HCT116 (cell line): ENCODE measurements around the gene ARHGAP35.

Source experiments
- CEBPB ChIP-seq: IDR thresholded peaks from 2 replicates; pipeline ENCODE4 v1.6.1; 2012; ENCODE audit warnings: low read depth
- CTCF ChIP-seq, 3 experiments: fragments of 200-600 bp in 1 of 3; sonication (generic) in 1 of 3; IDR thresholded peaks in 2 of 3; conservative IDR thresholded peaks in 1 of 3; 2 replicates each; pipeline ENCODE4 v1.5.1; 2012 to 2017; ENCODE audit warnings: low read depth in 2 of 3, low read length in 2 of 3, antibody characterized with exemption in 1 of 3, borderline replicate concordance in 1 of 3, control low read depth in 1 of 3, mild to moderate bottlenecking in 1 of 3, mixed read lengths in 1 of 3, mixed run types in 1 of 3, moderate library complexity in 1 of 3; ENCODE audit not compliant: insufficient read depth in 1 of 3
- EZH2 ChIP-seq: fragments of 200-600 bp; sonication (generic); IDR thresholded peaks from 2 replicates; pipeline ENCODE4 v1.6.1; 2017; ENCODE audit warnings: antibody characterized with exemption, mixed run types
- POLR2A ChIP-seq: IDR thresholded peaks from 2 replicates; pipeline ENCODE4 v1.7.0; 2011; ENCODE audit warnings: borderline replicate concordance; ENCODE audit not compliant: insufficient read depth, insufficient read length; ENCODE audit errors: extremely low read depth
- SRF ChIP-seq: IDR thresholded peaks from 2 replicates; pipeline ENCODE4 v1.6.1; 2012; ENCODE audit warnings: low read depth
- YY1 ChIP-seq: IDR thresholded peaks from 2 replicates; pipeline ENCODE4 v1.6.1; 2011; ENCODE audit warnings: low read length, low read depth, moderate library complexity, mild to moderate bottlenecking; ENCODE audit not compliant: insufficient replicate concordance; ENCODE audit errors: extremely low read depth
- ZFX ChIP-seq: fragments of 450-650 bp; IDR thresholded peaks from 2 replicates; pipeline ENCODE4 v1.6.1; 2017

- TF ChIP-seq CTCF (IDR thresholded peaks at IDR 0.05 in 2 of 3, conservative IDR thresholded peaks at IDR 0.05 in 1 of 3; ENCODE audit: borderline replicate concordance in 1 of 3, insufficient read depth in 1 of 3, low read depth in 2 of 3, low read length in 2 of 3) (no peak), POLR2A (no peak), ZFX (no peak), CEBPB (no peak), SRF (no peak), YY1 (no peak), EZH2 (no peak)
These were observed 12.2 kb downstream of the ARHGAP35 start for GRCh38 chr19:46872967-46873366.
